Parathyroid adenoma (tissue), 2 donors: ENCODE results near the gene CADPS2.

Experiments
- H2AFZ ChIP-seq: fragments of 300-600 bp; sonication (generic); one replicate; pipeline ENCODE4 v1.7.0; 2017; ENCODE audit warnings: antibody characterized with exemption, mild to moderate bottlenecking
- H3K27ac ChIP-seq: fragments of 300-600 bp; sonication (generic); one replicate; pipeline ENCODE4 v1.7.0; 2017
- H3K27me3 ChIP-seq: fragments of 300-600 bp; sonication (generic); one replicate; pipeline ENCODE4 v1.7.0; 2017; ENCODE audit warnings: low read length; ENCODE audit not compliant: control insufficient read depth, insufficient read depth
- H3K36me3 ChIP-seq: fragments of 300-600 bp; sonication (generic); one replicate; pipeline ENCODE4 v1.7.0; 2017; ENCODE audit warnings: low read length; ENCODE audit not compliant: control insufficient read depth, insufficient read depth
- H3K4me1 ChIP-seq: fragments of 300-600 bp; sonication (generic); one replicate; pipeline ENCODE4 v1.7.0; 2017; ENCODE audit warnings: control low read depth
- H3K4me2 ChIP-seq: fragments of 300-600 bp; sonication (generic); one replicate; pipeline ENCODE4 v1.7.0; 2017; ENCODE audit warnings: low read length
- H3K4me3 ChIP-seq: fragments of 300-600 bp; sonication (generic); one replicate; pipeline ENCODE4 v1.7.0; 2017; ENCODE audit warnings: low read depth, low read length
- H3K79me2 ChIP-seq: fragments of 300-600 bp; sonication (generic); one replicate; pipeline ENCODE4 v1.7.0; 2017; ENCODE audit warnings: control low read depth
- H3K9ac ChIP-seq: fragments of 300-600 bp; sonication (generic); one replicate; pipeline ENCODE4 v1.7.0; 2017; ENCODE audit warnings: mild to moderate bottlenecking
- H3K9me3 ChIP-seq: fragments of 300-600 bp; sonication (generic); one replicate; pipeline ENCODE4 v1.7.0; 2017; ENCODE audit warnings: low read length; ENCODE audit not compliant: control insufficient read depth
- CTCF ChIP-seq: fragments of 300-600 bp; sonication (generic); IDR thresholded peaks from one replicate; pipeline ENCODE4 v1.7.0; 2017; ENCODE audit warnings: antibody characterized with exemption, mild to moderate bottlenecking
- donor health status: primary hyperparathyroidism.

Gene CADPS2

GRCh38 chr7:122791959-122792545 lies 94.2 kb downstream of the CADPS2 start:
- TF ChIP-seq CTCF, result no peak
- Histone ChIP-seq H3K79me2 (no peaks in the 10 kb centered on the region), H3K4me1 (no peaks in the 10 kb centered on the region)

GRCh38 chr7:122790591-122790990 lies 95.7 kb downstream of the CADPS2 start:
- no peak overlapping the region for H3K9ac ChIP-seq
- H3K27me3 ChIP-seq, result no peaks in the 10 kb centered on the region
- H3K36me3 ChIP-seq, result no peaks in the 10 kb centered on the region
- no peak overlapping the region for H3K27ac ChIP-seq
- no peak overlapping the region for H3K4me3 ChIP-seq
- no peak overlapping the region for H2AFZ ChIP-seq
- H3K4me1 ChIP-seq, result no peaks in the 10 kb centered on the region
- no peaks in the 10 kb centered on the region for H3K79me2 ChIP-seq
- no peaks in the 10 kb centered on the region for H3K9me3 ChIP-seq
- TF ChIP-seq CTCF, result no peak
- no peak overlapping the region for H3K4me2 ChIP-seq

More at GRCh38 chr7:122791959-122792545, 94.2 kb downstream of the CADPS2 start:
- H3K27ac ChIP-seq, result no peak overlapping the region
- no peaks in the 10 kb centered on the region for H3K9me3 ChIP-seq
- no peak overlapping the region for H3K4me3 ChIP-seq
- H3K36me3 ChIP-seq, result no peaks in the 10 kb centered on the region
- no peaks in the 10 kb centered on the region for H3K27me3 ChIP-seq
- no peak overlapping the region for H2AFZ ChIP-seq
- no peak overlapping the region for H3K9ac ChIP-seq
- H3K4me2 ChIP-seq, result no peak overlapping the region

GRCh38 chr7:122790132-122790531 lies 96.1 kb downstream of the CADPS2 start:
- TF ChIP-seq CTCF, result no peak
- Histone ChIP-seq H3K9me3 (no peaks in the 10 kb centered on the region), H3K4me3 (no peak overlapping the region), H3K27ac (no peak overlapping the region), H3K4me1 (no peaks in the 10 kb centered on the region), H3K4me2 (no peak overlapping the region), H2AFZ (no peak overlapping the region), H3K79me2 (no peaks in the 10 kb centered on the region), H3K27me3 (no peaks in the 10 kb centered on the region), H3K36me3 (no peaks in the 10 kb centered on the region), H3K9ac (no peak overlapping the region)

GRCh38 chr7:122789156-122789555 lies 97.1 kb downstream of the CADPS2 start:
- Histone ChIP-seq H3K4me2 (no peak overlapping the region), H2AFZ (no peak overlapping the region), H3K4me1 (no peaks in the 10 kb centered on the region), H3K4me3 (no peak overlapping the region), H3K36me3 (no peaks in the 10 kb centered on the region), H3K27me3 (no peaks in the 10 kb centered on the region), H3K9me3 (no peaks in the 10 kb centered on the region), H3K27ac (no peak overlapping the region), H3K79me2 (no peaks in the 10 kb centered on the region), H3K9ac (no peak overlapping the region)
- TF ChIP-seq CTCF, result no peak

- no peak for TF ChIP-seq CTCF
- Histone ChIP-seq H3K4me2 (no peak overlapping the region), H3K79me2 (no peaks in the 10 kb centered on the region), H3K27me3 (no peaks in the 10 kb centered on the region), H3K36me3 (no peaks in the 10 kb centered on the region), H3K4me3 (no peak overlapping the region), H2AFZ (no peak overlapping the region), H3K9me3 (no peaks in the 10 kb centered on the region), H3K4me1 (no peaks in the 10 kb centered on the region), H3K9ac (no peak overlapping the region), H3K27ac (no peak overlapping the region)
Measured at GRCh38 chr7:122770686-122771335, 115.4 kb downstream of the CADPS2 start.
